HCT116 (cell line): ENCODE data around the gene RIPK3.
"Not testable (repeated sequence)": the region's sequence is repeated elsewhere in the genome, so short reads cannot be mapped to it uniquely, and the experiment has no call there.

Source experiments
- CEBPB ChIP-seq: IDR thresholded peaks from 2 replicates; pipeline ENCODE4 v1.6.1; 2012; ENCODE audit warnings: low read depth
- CTCF ChIP-seq, 3 experiments: fragments of 200-600 bp in 1 of 3; sonication (generic) in 1 of 3; IDR thresholded peaks in 2 of 3; conservative IDR thresholded peaks in 1 of 3; 2 replicates each; pipeline ENCODE4 v1.5.1; 2012 to 2017; ENCODE audit warnings: low read depth in 2 of 3, low read length in 2 of 3, antibody characterized with exemption in 1 of 3, borderline replicate concordance in 1 of 3, control low read depth in 1 of 3, mild to moderate bottlenecking in 1 of 3, mixed read lengths in 1 of 3, mixed run types in 1 of 3, moderate library complexity in 1 of 3; ENCODE audit not compliant: insufficient read depth in 1 of 3

DNA sequence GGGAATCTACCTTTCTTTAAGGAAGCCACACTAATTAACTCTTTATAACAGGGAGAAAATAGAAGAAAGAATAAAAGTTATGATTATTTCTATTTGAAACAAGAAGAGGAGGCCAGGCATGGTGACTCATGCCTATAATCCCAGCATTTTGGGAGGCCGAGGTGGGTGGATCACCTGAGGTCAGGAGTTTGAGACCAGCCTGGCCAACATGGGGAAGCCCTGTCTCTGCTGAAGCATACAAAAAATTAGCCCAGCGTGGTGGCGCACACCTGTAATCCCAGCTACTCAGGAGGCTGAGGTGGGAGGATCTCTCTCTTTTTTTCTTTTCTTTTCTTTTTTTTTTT lies 14.7 kb upstream of the RIPK3 start:
- TF ChIP-seq CEBPB; CTCF (IDR thresholded peaks at IDR 0.05 in 2 of 3, conservative IDR thresholded peaks at IDR 0.05 in 1 of 3; ENCODE audit: borderline replicate concordance in 1 of 3, insufficient read depth in 1 of 3, low read depth in 2 of 3, low read length in 2 of 3): not testable (repeated sequence)
